NCI-H1930 (cell line): ENCODE measurements around the gene OR8B8.
"Not testable (repeated sequence)": the region's sequence is repeated elsewhere in the genome, so short reads cannot be mapped to it uniquely, and the experiment has no call there.

Experiments used
- DNase-seq, 2 experiments: peaks; one replicate each; lab custom pipeline; 2025; lab: John Stamatoyannopoulos, UW

OR8B8 gene

GRCh38 chr11:124445646-124446150 lies at the start of gene OR8B8:
Gene OR8B8, minus strand, starts transcription at chr11:124445696. Its CDS starts 4,611 bp downstream, at chr11:124441085.
- DNase-seq, result no peak

GRCh38 chr11:124493016-124493655 lies 47.6 kb upstream of the OR8B8 start:
- no peak for DNase-seq

- no peak for DNase-seq
Measured at GRCh38 chr11:124483422-124483821, 37.9 kb upstream of the OR8B8 start.

GRCh38 chr11:124482362-124483147 lies 37.1 kb upstream of the OR8B8 start:
- no peak for DNase-seq

- peak in 1 of 2 experiments; percentile 35 for DNase-seq
Measured at GRCh38 chr11:124481365-124482323, 36.1 kb upstream of the OR8B8 start.

- no peak for DNase-seq
Measured at GRCh38 chr11:124479561-124479960, 34.1 kb upstream of the OR8B8 start.

GRCh38 chr11:124475265-124475664 lies 29.8 kb upstream of the OR8B8 start:
- no peak for DNase-seq

- no peak for DNase-seq
Measured at GRCh38 chr11:124474779-124475178, 29.3 kb upstream of the OR8B8 start.

GRCh38 chr11:124474079-124474478 lies 28.6 kb upstream of the OR8B8 start:
- no peak for DNase-seq

- no peak for DNase-seq
Measured at GRCh38 chr11:124473476-124473875, 28.0 kb upstream of the OR8B8 start.

- DNase-seq, result no peak
Measured at GRCh38 chr11:124470561-124471227, 25.2 kb upstream of the OR8B8 start.

GRCh38 chr11:124467381-124467927 lies 22.0 kb upstream of the OR8B8 start:
- no peak for DNase-seq

GRCh38 chr11:124465368-124465767 lies 19.9 kb upstream of the OR8B8 start:
- DNase-seq, result no peak

GRCh38 chr11:124463990-124464389 lies 18.5 kb upstream of the OR8B8 start:
- no peak for DNase-seq

- DNase-seq, result no peak
Measured at GRCh38 chr11:124463324-124463723, 17.8 kb upstream of the OR8B8 start.

- no peak for DNase-seq
Measured at GRCh38 chr11:124460459-124460858, 15.0 kb upstream of the OR8B8 start.

GRCh38 chr11:124459379-124459778 lies 13.9 kb upstream of the OR8B8 start:
- not testable (repeated sequence) for DNase-seq

- no peak for DNase-seq
Measured at GRCh38 chr11:124454552-124454951, 9.1 kb upstream of the OR8B8 start.

GRCh38 chr11:124446916-124447315 lies 1.4 kb upstream of the OR8B8 start:
- no peak for DNase-seq

- DNase-seq, result no peak
Measured at GRCh38 chr11:124442847-124443246, 2.6 kb downstream of the OR8B8 start.

- no peak for DNase-seq
Measured at GRCh38 chr11:124442442-124442841, 3.1 kb downstream of the OR8B8 start.
